HCT116 (cell line): Measurements from ENCODE around the gene HIVEP3.

Experiments used
- CEBPB ChIP-seq: IDR thresholded peaks from 2 replicates; pipeline ENCODE4 v1.6.1; 2012; ENCODE audit warnings: low read depth
- EZH2phosphoT487 ChIP-seq: fragments of 200-600 bp; IDR thresholded peaks from 2 replicates; pipeline ENCODE4 v1.6.1; 2018; ENCODE audit warnings: antibody characterized with exemption, borderline replicate concordance
- JUND ChIP-seq: IDR thresholded peaks from 2 replicates; pipeline ENCODE4 v1.6.1; 2012
- POLR2AphosphoS5 ChIP-seq: IDR thresholded peaks from 2 replicates; pipeline ENCODE4 v1.6.1; 2011; ENCODE audit warnings: mild to moderate bottlenecking, low read depth, low read length, moderate library complexity
- TCF7L2 ChIP-seq: IDR thresholded peaks from 2 replicates; pipeline ENCODE4 v1.7.0; 2011; ENCODE audit warnings: borderline replicate concordance, inconsistent platforms; ENCODE audit not compliant: insufficient read depth, insufficient read length; ENCODE audit errors: extremely low read depth
- TF ChIP-seq, protein P1 (sequence below), 3 experiments: fragments of 200-600 bp in 1 of 3; sonication (generic) in 1 of 3; IDR thresholded peaks in 2 of 3; conservative IDR thresholded peaks in 1 of 3; 2 replicates each; pipeline ENCODE4 v1.5.1; 2012 to 2017; ENCODE audit warnings: low read depth in 2 of 3, low read length in 2 of 3, antibody characterized with exemption in 1 of 3, borderline replicate concordance in 1 of 3, control low read depth in 1 of 3, mild to moderate bottlenecking in 1 of 3, mixed read lengths in 1 of 3, mixed run types in 1 of 3, moderate library complexity in 1 of 3; ENCODE audit not compliant: insufficient read depth in 1 of 3
- TF ChIP-seq, protein P2 (sequence below): IDR thresholded peaks from 2 replicates; pipeline ENCODE4 v1.6.1; 2012

DNA sequence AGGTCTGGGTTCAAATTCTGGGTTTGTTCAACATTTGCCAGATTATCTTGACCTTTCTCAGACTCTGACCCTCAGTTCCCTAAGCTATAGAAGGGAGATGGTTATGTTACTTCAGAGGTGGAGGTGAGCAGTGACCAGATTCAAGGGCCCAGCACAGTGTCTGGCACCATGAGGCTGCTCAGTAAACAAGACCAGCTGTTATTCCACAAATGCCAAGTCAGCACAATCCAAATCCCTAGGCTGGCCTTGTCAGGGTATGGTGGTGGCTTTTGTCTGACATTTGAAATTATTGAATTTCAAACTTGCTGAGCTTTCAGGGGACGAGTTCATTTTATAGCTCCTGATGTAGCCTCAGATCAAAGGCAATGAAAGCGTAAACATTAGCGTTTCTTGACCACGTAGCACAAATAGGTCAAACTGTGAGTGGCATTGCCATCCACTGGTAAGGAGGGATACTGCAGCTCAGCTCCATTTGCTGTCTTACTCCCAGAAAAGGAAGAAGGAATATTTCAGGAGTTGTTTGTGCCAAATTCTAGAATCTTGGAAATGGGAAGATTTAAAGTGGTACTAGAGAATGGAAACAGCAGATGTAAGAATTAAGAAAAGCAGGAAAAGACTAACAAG lies 339.9 kb downstream of the HIVEP3 start:
- TF ChIP-seq, protein P1, sequence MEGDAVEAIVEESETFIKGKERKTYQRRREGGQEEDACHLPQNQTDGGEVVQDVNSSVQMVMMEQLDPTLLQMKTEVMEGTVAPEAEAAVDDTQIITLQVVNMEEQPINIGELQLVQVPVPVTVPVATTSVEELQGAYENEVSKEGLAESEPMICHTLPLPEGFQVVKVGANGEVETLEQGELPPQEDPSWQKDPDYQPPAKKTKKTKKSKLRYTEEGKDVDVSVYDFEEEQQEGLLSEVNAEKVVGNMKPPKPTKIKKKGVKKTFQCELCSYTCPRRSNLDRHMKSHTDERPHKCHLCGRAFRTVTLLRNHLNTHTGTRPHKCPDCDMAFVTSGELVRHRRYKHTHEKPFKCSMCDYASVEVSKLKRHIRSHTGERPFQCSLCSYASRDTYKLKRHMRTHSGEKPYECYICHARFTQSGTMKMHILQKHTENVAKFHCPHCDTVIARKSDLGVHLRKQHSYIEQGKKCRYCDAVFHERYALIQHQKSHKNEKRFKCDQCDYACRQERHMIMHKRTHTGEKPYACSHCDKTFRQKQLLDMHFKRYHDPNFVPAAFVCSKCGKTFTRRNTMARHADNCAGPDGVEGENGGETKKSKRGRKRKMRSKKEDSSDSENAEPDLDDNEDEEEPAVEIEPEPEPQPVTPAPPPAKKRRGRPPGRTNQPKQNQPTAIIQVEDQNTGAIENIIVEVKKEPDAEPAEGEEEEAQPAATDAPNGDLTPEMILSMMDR (IDR thresholded peaks at IDR 0.05 in 2 of 3, conservative IDR thresholded peaks at IDR 0.05 in 1 of 3; ENCODE audit: borderline replicate concordance in 1 of 3, insufficient read depth in 1 of 3, low read depth in 2 of 3, low read length in 2 of 3) = peak; percentile 14 to 65 (median 61); a peak in 4 of 6 replicates
- TF ChIP-seq, protein P2, sequence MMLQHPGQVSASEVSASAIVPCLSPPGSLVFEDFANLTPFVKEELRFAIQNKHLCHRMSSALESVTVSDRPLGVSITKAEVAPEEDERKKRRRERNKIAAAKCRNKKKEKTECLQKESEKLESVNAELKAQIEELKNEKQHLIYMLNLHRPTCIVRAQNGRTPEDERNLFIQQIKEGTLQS = no peak
- TF ChIP-seq POLR2AphosphoS5 (no peak), EZH2phosphoT487 (no peak), CEBPB (no peak), TCF7L2 (peak; percentile 43), JUND (no peak)
